Right atrium auricular region (tissue), 2 donors: ENCODE data around the gene LRFN3. TPM values are rescaled to one million over a fixed set of nuclear protein-coding genes. Genes with fewer than 3 reads are reported as not detected.
A peak's percentile ranks its signal among the peaks of the same experiment; 100 is the strongest.

ENCODE experiments used
- DNase-seq: peaks from one replicate; pipeline ENCODE4 v3.0.0-alpha.2; 2019; ENCODE audit warnings: low spot score
- H3K27ac ChIP-seq, 2 donors: fragments of 200-600 bp; sonication (generic); 1 replicate in 1 of 2; 2 replicates in 1 of 2; pipeline ENCODE4 v1.5.1; 2016 to 2019
- H3K27me3 ChIP-seq, 2 donors: fragments of 200-600 bp; sonication (generic); one replicate each; pipeline versions ENCODE4 v1.5.1 to v1.6.0; 2017 to 2019
- H3K36me3 ChIP-seq: fragments of 200-600 bp; sonication (generic); one replicate; pipeline ENCODE4 v1.5.1; 2016
- H3K4me1 ChIP-seq, 2 donors: fragments of 200-600 bp; sonication (generic); one replicate each; pipeline versions ENCODE4 v1.5.1 to v1.6.0; 2017 to 2019
- H3K4me3 ChIP-seq, 2 donors: fragments of 200-600 bp; sonication (generic); 1 replicate in 1 of 2; 2 replicates in 1 of 2; pipeline ENCODE4 v1.5.1; 2017 to 2019; ENCODE audit warnings: mild to moderate bottlenecking in 1 of 2, moderate library complexity in 1 of 2
- H3K9me3 ChIP-seq, 2 donors: fragments of 200-600 bp; sonication (generic); one replicate each; pipeline ENCODE4 v1.5.1; 2019
- total RNA-seq, 2 donors: library from RNA; depleted of rRNA; stranded (reverse); fragments of >200 nt; gene quantifications; one replicate each; pipeline ENCODE4 v1.1.0, GENCODE V29; 2016
- TF ChIP-seq, protein P1 (sequence below), 2 donors: fragments of 200-600 bp; sonication (generic); IDR thresholded peaks; one replicate each; pipeline ENCODE4 v1.5.1; 2019; ENCODE audit warnings: antibody characterized with exemption in 2 of 2

LRFN3 gene
- total RNA-seq, 2 donors from 2014 or later = 10.5 to 13.1 TPM

DNA sequence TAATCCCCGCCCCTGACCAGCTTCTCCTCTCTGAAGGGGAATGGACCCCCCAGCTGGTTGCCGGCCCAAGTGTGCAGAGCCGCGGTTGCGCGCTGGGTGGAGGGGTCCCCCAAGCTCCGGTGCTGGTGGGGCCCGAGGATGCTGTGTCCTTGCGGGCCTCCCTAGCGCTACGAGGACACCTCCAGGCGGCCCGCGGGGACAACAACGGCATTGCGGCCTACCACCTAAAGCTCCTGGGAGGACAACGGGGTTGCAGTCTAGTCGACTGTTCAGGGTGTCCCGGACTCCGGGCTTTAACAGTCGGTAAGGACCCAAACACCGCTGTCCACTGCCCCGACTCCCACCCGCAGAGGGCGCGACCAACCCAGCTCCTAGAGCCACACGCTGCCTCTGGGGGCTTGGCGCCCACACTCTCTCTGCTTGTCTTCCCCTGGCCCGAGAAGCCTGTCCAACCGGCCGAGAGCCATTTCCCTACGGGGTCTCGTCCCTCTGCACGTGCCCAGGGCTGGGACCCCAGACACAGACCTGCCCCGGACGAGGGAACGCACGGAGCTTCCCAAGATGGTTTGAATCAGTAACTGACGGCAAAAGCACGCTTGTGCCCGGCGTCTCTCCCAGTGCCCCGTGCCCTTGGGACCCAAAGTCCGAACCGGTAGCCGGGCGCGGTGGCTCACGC lies 57.9 kb downstream of the LRFN3 start:
- TF ChIP-seq, protein P1, sequence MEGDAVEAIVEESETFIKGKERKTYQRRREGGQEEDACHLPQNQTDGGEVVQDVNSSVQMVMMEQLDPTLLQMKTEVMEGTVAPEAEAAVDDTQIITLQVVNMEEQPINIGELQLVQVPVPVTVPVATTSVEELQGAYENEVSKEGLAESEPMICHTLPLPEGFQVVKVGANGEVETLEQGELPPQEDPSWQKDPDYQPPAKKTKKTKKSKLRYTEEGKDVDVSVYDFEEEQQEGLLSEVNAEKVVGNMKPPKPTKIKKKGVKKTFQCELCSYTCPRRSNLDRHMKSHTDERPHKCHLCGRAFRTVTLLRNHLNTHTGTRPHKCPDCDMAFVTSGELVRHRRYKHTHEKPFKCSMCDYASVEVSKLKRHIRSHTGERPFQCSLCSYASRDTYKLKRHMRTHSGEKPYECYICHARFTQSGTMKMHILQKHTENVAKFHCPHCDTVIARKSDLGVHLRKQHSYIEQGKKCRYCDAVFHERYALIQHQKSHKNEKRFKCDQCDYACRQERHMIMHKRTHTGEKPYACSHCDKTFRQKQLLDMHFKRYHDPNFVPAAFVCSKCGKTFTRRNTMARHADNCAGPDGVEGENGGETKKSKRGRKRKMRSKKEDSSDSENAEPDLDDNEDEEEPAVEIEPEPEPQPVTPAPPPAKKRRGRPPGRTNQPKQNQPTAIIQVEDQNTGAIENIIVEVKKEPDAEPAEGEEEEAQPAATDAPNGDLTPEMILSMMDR (IDR thresholded peaks at IDR 0.05) = peak in 1 of 2 donors; percentile 28
- H3K4me1 ChIP-seq = peaks cover 0 to 33% of the 10 kb centered on the region in 2 donors
- no peak for DNase-seq
- H3K27ac ChIP-seq = peak overlapping the region; percentile 80 to 83
- H3K9me3 ChIP-seq = no peaks in the 10 kb centered on the region
- H3K36me3 ChIP-seq = peaks cover 4% of the 10 kb centered on the region
- H3K4me3 ChIP-seq = peak overlapping the region; percentile 65 to 99
- H3K27me3 ChIP-seq = no peaks in the 10 kb centered on the region

Other genes with a start within 250 kb of the LRFN3 start
- gene ZBTB32, start 231.8 kb upstream of the LRFN3 start, total RNA-seq = not detected
- 10 to 100 TPM; 11.9 to 12.9 TPM for gene KMT2B, start 218.4 kb upstream of the LRFN3 start, total RNA-seq
- 1 to 10 TPM; 1.8 to 6.4 TPM for gene IGFLR1, start 193.9 kb upstream of the LRFN3 start, total RNA-seq
- 10 to 100 TPM; 19.9 to 33.1 TPM for gene U2AF1L4, start 191.0 kb upstream of the LRFN3 start, total RNA-seq
- 10 to 100 TPM; 26.1 to 35.0 TPM for gene PSENEN, start 190.7 kb upstream of the LRFN3 start, total RNA-seq
- gene LIN37, start 187.8 kb upstream of the LRFN3 start, total RNA-seq = 10 to 100 TPM in 1 of 2 donors, 1 to 10 TPM in 1; 8.9 to 13.6 TPM
- gene HSPB6, start 179.3 kb upstream of the LRFN3 start, total RNA-seq = 100 to 1,000 TPM in 1 of 2 donors, 10 to 100 TPM in 1; 98.4 to 104 TPM
- gene PROSER3, start 178.2 kb upstream of the LRFN3 start, total RNA-seq = 1 to 10 TPM; 7.2 TPM
- gene ARHGAP33, start 160.8 kb upstream of the LRFN3 start, total RNA-seq = 1 to 10 TPM; 1.3 to 1.4 TPM
- not detected for gene PRODH2, start 123.5 kb upstream of the LRFN3 start, total RNA-seq
- not detected for gene NPHS1, start 83.9 kb upstream of the LRFN3 start, total RNA-seq
- gene KIRREL2, start 79.5 kb upstream of the LRFN3 start, total RNA-seq = under 1 TPM in 1 of 2 donors, not detected in 1; 0.51 TPM
- gene APLP1, start 67.8 kb upstream of the LRFN3 start, total RNA-seq = 10 to 100 TPM; 17.5 to 33.6 TPM
- 1 to 10 TPM; 1.3 to 2.1 TPM for gene NFKBID, start 35.8 kb upstream of the LRFN3 start, total RNA-seq
- gene HCST, start 33.8 kb upstream of the LRFN3 start, total RNA-seq = 1 to 10 TPM in 1 of 2 donors, not detected in 1; 3.3 TPM
- 10 to 100 TPM; 26.1 to 85.4 TPM for gene TYROBP, start 28.1 kb upstream of the LRFN3 start, total RNA-seq
- gene SDHAF1, start 58.8 kb downstream of the LRFN3 start, total RNA-seq = 10 to 100 TPM; 30.8 to 34.9 TPM
- gene SYNE4, start 72.4 kb downstream of the LRFN3 start, total RNA-seq = not detected
- gene ALKBH6, start 77.8 kb downstream of the LRFN3 start, total RNA-seq = 10 to 100 TPM; 16.2 to 16.5 TPM
- 10 to 100 TPM in 1 of 2 donors, 1 to 10 TPM in 1; 5.1 to 10.7 TPM for gene CLIP3, start 96.5 kb downstream of the LRFN3 start, total RNA-seq
- 10 to 100 TPM in 1 of 2 donors, 1 to 10 TPM in 1; 5.7 to 11.6 TPM for gene THAP8, start 117.9 kb downstream of the LRFN3 start, total RNA-seq
- gene WDR62, start 118.5 kb downstream of the LRFN3 start, total RNA-seq = 10 to 100 TPM in 1 of 2 donors, under 1 TPM in 1; 0.75 to 10.6 TPM
- not detected for gene OVOL3, start 174.8 kb downstream of the LRFN3 start, total RNA-seq
- gene POLR2I, start 178.5 kb downstream of the LRFN3 start, total RNA-seq = 100 to 1,000 TPM in 1 of 2 donors, 10 to 100 TPM in 1; 76.9 to 121 TPM
- gene TBCB, start 179.1 kb downstream of the LRFN3 start, total RNA-seq = 100 to 1,000 TPM; 107 to 110 TPM
- gene CAPNS1, start 203.7 kb downstream of the LRFN3 start, total RNA-seq = 100 to 1,000 TPM; 222 to 238 TPM
- gene COX7A1, start 216.1 kb downstream of the LRFN3 start, total RNA-seq = 100 to 1,000 TPM; 136 to 347 TPM